DND-41 (cell line): Measurements from ENCODE around the gene S1PR2.

ENCODE experiments used
- CTCF ChIP-seq: IDR thresholded peaks from 2 replicates; pipeline ENCODE4 v1.5.1; 2012; ENCODE audit warnings: borderline replicate concordance, low read length, moderate library complexity, mild to moderate bottlenecking; ENCODE audit not compliant: poor library complexity, severe bottlenecking; ENCODE audit errors: extremely low read depth
- EZH2 ChIP-seq: IDR thresholded peaks from 3 replicates; pipeline ENCODE4 v1.6.1; 2012; ENCODE audit warnings: borderline replicate concordance, low read depth, mild to moderate bottlenecking, moderate library complexity, low read length, inconsistent platforms; ENCODE audit not compliant: severe bottlenecking

- TF ChIP-seq CTCF = no peak
- TF ChIP-seq EZH2 = no peak
Measured at GRCh38 chr19:10266706-10267105, 35.6 kb upstream of the S1PR2 start.
